H9 (cell line): ENCODE results near the gene CTXND2. TPM values are rescaled to one million over a fixed set of nuclear protein-coding genes. Genes with fewer than 3 reads are reported as not detected.

ENCODE experiments used
- DNase-seq: peaks from one replicate; pipeline ENCODE4 v3.0.0-alpha.2; 2017
- H2AFZ ChIP-seq: one replicate; pipeline ENCODE4 v1.6.1; 2013; ENCODE audit warnings: mild to moderate bottlenecking, low read length, control low read depth, moderate library complexity
- H2AK5ac ChIP-seq: 2 replicates; pipeline ENCODE4 v1.6.1; 2013; ENCODE audit warnings: low read length, control low read depth, mixed read lengths; ENCODE audit not compliant: insufficient read length
- H2BK120ac ChIP-seq: one replicate; pipeline ENCODE4 v1.6.1; 2013; ENCODE audit warnings: low read depth, mild to moderate bottlenecking, low read length, control low read depth, inconsistent platforms; ENCODE audit not compliant: poor library complexity, severe bottlenecking
- H2BK12ac ChIP-seq: 2 replicates; pipeline ENCODE4 v1.6.1; 2013; ENCODE audit warnings: low read length, control low read depth, mixed read lengths, low read depth; ENCODE audit not compliant: insufficient read length
- H2BK15ac ChIP-seq: 2 replicates; pipeline ENCODE4 v1.6.1; 2013; ENCODE audit warnings: low read depth, low read length, control low read depth
- H2BK20ac ChIP-seq: one replicate; pipeline ENCODE4 v1.6.1; 2013; ENCODE audit warnings: low read depth, mild to moderate bottlenecking, low read length, control low read depth, inconsistent platforms; ENCODE audit not compliant: poor library complexity, severe bottlenecking
- H2BK5ac ChIP-seq: 2 replicates; pipeline ENCODE4 v1.6.1; 2013; ENCODE audit warnings: low read length, control low read depth, mixed read lengths; ENCODE audit not compliant: insufficient read length
- H3K14ac ChIP-seq: 2 replicates; pipeline ENCODE4 v1.6.1; 2013; ENCODE audit warnings: low read length, control low read depth; ENCODE audit not compliant: insufficient read depth
- H3K18ac ChIP-seq: 2 replicates; pipeline ENCODE4 v1.6.1; 2013; ENCODE audit warnings: low read depth, mild to moderate bottlenecking, mixed read lengths, low read length, control low read depth; ENCODE audit not compliant: insufficient read length
- H3K23ac ChIP-seq: 2 replicates; pipeline ENCODE4 v1.6.1; 2013; ENCODE audit warnings: low read length, control low read depth, mixed read lengths, low read depth; ENCODE audit not compliant: insufficient read length
- H3K23me2 ChIP-seq: 2 replicates; pipeline ENCODE4 v1.6.1; 2013; ENCODE audit warnings: low read depth, mild to moderate bottlenecking, mixed read lengths, low read length, control low read depth; ENCODE audit not compliant: insufficient read length, poor library complexity, severe bottlenecking
- H3K27ac ChIP-seq: 2 replicates; pipeline ENCODE4 v1.5.1; 2013; ENCODE audit warnings: low read length, control low read depth, mixed read lengths, low read depth; ENCODE audit not compliant: insufficient read length
- H3K27me3 ChIP-seq: 2 replicates; pipeline ENCODE4 v1.6.1; 2013; ENCODE audit warnings: low read length, control low read depth, inconsistent platforms; ENCODE audit not compliant: insufficient read depth
- H3K4ac ChIP-seq: 2 replicates; pipeline ENCODE4 v1.6.1; 2013; ENCODE audit warnings: low read depth, mild to moderate bottlenecking, control low read depth, inconsistent platforms, low read length, moderate library complexity
- H3K4me1 ChIP-seq: 2 replicates; pipeline ENCODE4 v1.6.1; 2013; ENCODE audit warnings: low read length, control low read depth, inconsistent platforms; ENCODE audit not compliant: insufficient read depth
- H3K4me2 ChIP-seq: 2 replicates; pipeline ENCODE4 v1.6.1; 2013; ENCODE audit warnings: low read length, control low read depth, mixed read lengths; ENCODE audit not compliant: insufficient read length, insufficient read depth
- H3K56ac ChIP-seq: 2 replicates; pipeline ENCODE4 v1.6.1; 2013; ENCODE audit warnings: low read depth, mild to moderate bottlenecking, mixed read lengths, low read length, control low read depth; ENCODE audit not compliant: insufficient read length
- H3K79me1 ChIP-seq: 2 replicates; pipeline ENCODE4 v1.6.1; 2013; ENCODE audit warnings: low read depth, mild to moderate bottlenecking, moderate library complexity, low read length, control low read depth, inconsistent platforms; ENCODE audit not compliant: insufficient read depth, poor library complexity, severe bottlenecking
- H3K79me2 ChIP-seq: 2 replicates; pipeline ENCODE4 v1.6.1; 2013; ENCODE audit warnings: low read length, control low read depth, inconsistent platforms; ENCODE audit not compliant: insufficient read depth
- H3K9ac ChIP-seq: 2 replicates; pipeline ENCODE4 v1.6.1; 2013; ENCODE audit warnings: low read length, control low read depth, mixed read lengths; ENCODE audit not compliant: insufficient read length; ENCODE audit errors: extremely low read depth
- H3K9me3 ChIP-seq: one replicate; pipeline ENCODE4 v1.6.1; 2013; ENCODE audit warnings: low read depth, low read length, inconsistent platforms; ENCODE audit not compliant: control insufficient read depth
- H3T11ph ChIP-seq: one replicate; pipeline ENCODE4 v1.6.1; 2013; ENCODE audit warnings: mild to moderate bottlenecking, low read length, control low read depth, inconsistent platforms
- H4K20me1 ChIP-seq: one replicate; pipeline ENCODE4 v1.6.1; 2013; ENCODE audit not compliant: control insufficient read depth, insufficient read length, insufficient read depth
- H4K5ac ChIP-seq: 2 replicates; pipeline ENCODE4 v1.6.1; 2013; ENCODE audit warnings: low read depth, mild to moderate bottlenecking, mixed read lengths, low read length, control low read depth; ENCODE audit not compliant: insufficient read length
- H4K8ac ChIP-seq: replicated peaks from 2 replicates; pipeline ENCODE4 v1.6.1; 2013; ENCODE audit warnings: low read length, control low read depth, mixed read lengths, low read depth; ENCODE audit not compliant: insufficient read length
- H4K91ac ChIP-seq: 2 replicates; pipeline ENCODE4 v1.6.1; 2013; ENCODE audit warnings: low read depth, mild to moderate bottlenecking, moderate library complexity, mixed read lengths, low read length, control low read depth; ENCODE audit not compliant: insufficient read length
- H3K27ac Mint-ChIP-seq, 3 experiments: 2 replicates in 2 of 3; 3 replicates in 1 of 3; pipeline ENCODE4 v1.8.0; 2020 to 2021; ENCODE audit warnings: mixed read lengths in 3 of 3, mild to moderate bottlenecking in 1 of 3, moderate library complexity in 1 of 3
- H3K27me3 Mint-ChIP-seq: 2 replicates; pipeline ENCODE4 v1.8.0; 2021; ENCODE audit warnings: low read depth, mild to moderate bottlenecking, moderate library complexity, mixed read lengths
- H3K36me3 Mint-ChIP-seq, 3 experiments: 2 replicates in 2 of 3; 3 replicates in 1 of 3; pipeline ENCODE4 v1.8.0; 2020 to 2021; ENCODE audit warnings: low read depth in 3 of 3, mixed read lengths in 3 of 3; ENCODE audit not compliant: insufficient read depth in 1 of 3
- H3K4me1 Mint-ChIP-seq, 2 experiments: 2 replicates each; pipeline ENCODE4 v1.8.0; 2020; ENCODE audit warnings: mixed read lengths in 2 of 2
- H3K4me3 Mint-ChIP-seq, 2 experiments: 2 replicates in 1 of 2; 3 replicates in 1 of 2; pipeline ENCODE4 v1.8.0; 2020 to 2021; ENCODE audit warnings: mild to moderate bottlenecking in 2 of 2, mixed read lengths in 2 of 2, moderate library complexity in 1 of 2
- H3K9me3 Mint-ChIP-seq, 2 experiments: 2 replicates in 1 of 2; 3 replicates in 1 of 2; pipeline ENCODE4 v1.8.0; 2020; ENCODE audit warnings: mild to moderate bottlenecking in 2 of 2, mixed read lengths in 2 of 2, moderate library complexity in 1 of 2
- CTCF ChIP-seq: fragments of 200-600 bp; sonication (generic); conservative IDR thresholded peaks from 3 replicates; pipeline ENCODE4 v1.8.0; 2021; ENCODE audit warnings: antibody characterized with exemption, mild to moderate bottlenecking
- WGBS: extraction: QIAGEN DNeasy Blood & Tissue Kit; methylation state at CpG from one replicate; pipeline ENCODE4 v1.1.7; 2013; ENCODE audit warnings: missing lambda C conversion rate, low lambda C conversion rate, mixed read lengths; ENCODE audit not compliant: insufficient read length; ENCODE audit errors: extremely low coverage; 5-methylcytosine and 5-hydroxymethylcytosine counted together
- total RNA-seq: library from RNA; stranded (reverse); gene quantifications from 2 replicates; pipeline ENCODE4 v1.2.1, GENCODE V29; 2021

The CTXND2 gene
- total RNA-seq, 1 experiment from 2014 or later, result not detected

- no peak overlapping the region for H3K14ac ChIP-seq
- no peak overlapping the region for H3K27ac ChIP-seq
- H2BK12ac ChIP-seq, result no peak overlapping the region
- H3K4me3 Mint-ChIP-seq, result peak overlapping the region; percentile 78 to 99
- H3K23me2 ChIP-seq, result no peaks in the 10 kb centered on the region
- peaks cover 13 to 26% (median 19%) of the 10 kb centered on the region in 3 experiments for H3K36me3 Mint-ChIP-seq
- H3K4me1 ChIP-seq, result no peaks in the 10 kb centered on the region
- no peak overlapping the region for H4K8ac ChIP-seq
- no peak overlapping the region for H3K9ac ChIP-seq
- no peak overlapping the region for H2BK120ac ChIP-seq
- no peak overlapping the region for H4K91ac ChIP-seq
- H3K9me3 Mint-ChIP-seq, result no peaks in the 10 kb centered on the region
- H3K27me3 Mint-ChIP-seq, result no peaks in the 10 kb centered on the region
- H2BK5ac ChIP-seq, result no peak overlapping the region
- peak overlapping the region; percentile 18 for H3K4me2 ChIP-seq
- H3K79me2 ChIP-seq, result peaks cover 6% of the 10 kb centered on the region; the same call in 1 of the 2 replicates
- no peak overlapping the region for H4K5ac ChIP-seq
- TF ChIP-seq CTCF, result no peak
- H3K79me1 ChIP-seq, result peaks cover 10% of the 10 kb centered on the region
- no peak overlapping the region for H3T11ph ChIP-seq
- no peak overlapping the region for H3K56ac ChIP-seq
- no peak overlapping the region for H3K4ac ChIP-seq
- H2AFZ ChIP-seq, result no peak overlapping the region
- H3K18ac ChIP-seq, result no peak overlapping the region
- no peak overlapping the region for H2AK5ac ChIP-seq
- no peaks in the 10 kb centered on the region for H4K20me1 ChIP-seq
- peak overlapping the region in 1 of 3 experiments; percentile 87; a peak in 1 of 7 replicates for H3K27ac Mint-ChIP-seq
- no CpG with 5 or more reads among the region's 7 CpGs for WGBS
- no peaks in the 10 kb centered on the region for H3K9me3 ChIP-seq
- no peak overlapping the region for H3K23ac ChIP-seq
- H3K4me1 Mint-ChIP-seq, result peaks cover 16 to 17% of the 10 kb centered on the region in 2 experiments
- no peaks in the 10 kb centered on the region for H3K27me3 ChIP-seq
- no peak for DNase-seq
- H2BK20ac ChIP-seq, result no peak overlapping the region
- no peak overlapping the region for H2BK15ac ChIP-seq
Observed at GRCh38 chr1:150874455-150875196, 12.3 kb upstream of the CTXND2 start.
